Stimulated activated CD4-positive, alpha-beta T cell treated with anti-CD3 and anti-CD28 coated beads, Interleukin-15, amount 100 ng/mL, for 24 hours (primary cell): ENCODE results near the gene YJU2.

ENCODE experiments used
- DNase-seq: peaks from one replicate; pipeline ENCODE4 v3.0.0-alpha.2; 2020

The YJU2 gene

DNA sequence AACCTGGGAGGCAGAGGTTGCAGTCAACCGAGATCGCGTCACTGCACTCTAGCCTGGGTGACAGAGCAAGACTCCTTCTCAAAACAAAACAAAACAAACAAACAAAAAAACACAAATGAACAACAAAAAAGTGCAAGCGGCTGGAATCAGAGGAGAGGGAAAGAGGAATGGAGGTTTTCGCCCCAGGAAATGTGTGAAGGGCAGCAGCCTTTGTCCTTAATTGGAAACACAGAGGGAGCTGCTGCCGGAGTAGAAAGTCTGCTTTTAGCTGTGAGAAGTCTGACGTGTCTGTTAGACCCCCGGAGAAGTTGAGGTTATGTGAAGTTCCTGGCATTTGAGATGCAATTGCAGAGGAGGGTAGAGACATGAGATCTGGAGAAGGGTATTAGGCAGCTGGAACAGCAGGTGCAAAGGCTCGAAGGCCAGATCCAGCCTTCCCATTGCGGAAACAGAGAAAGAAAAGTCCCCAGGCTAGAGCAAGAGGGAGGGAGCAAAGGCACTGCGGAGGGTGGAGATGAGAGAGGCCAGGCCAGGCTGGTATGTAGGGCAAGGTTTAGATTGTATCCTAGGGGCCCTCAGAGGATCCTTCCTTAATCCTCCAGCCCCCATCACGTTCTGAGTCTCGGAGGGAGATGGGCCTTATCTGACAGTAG, 54.8 kb downstream of the YJU2 start:
- DNase-seq: no peak

DNA sequence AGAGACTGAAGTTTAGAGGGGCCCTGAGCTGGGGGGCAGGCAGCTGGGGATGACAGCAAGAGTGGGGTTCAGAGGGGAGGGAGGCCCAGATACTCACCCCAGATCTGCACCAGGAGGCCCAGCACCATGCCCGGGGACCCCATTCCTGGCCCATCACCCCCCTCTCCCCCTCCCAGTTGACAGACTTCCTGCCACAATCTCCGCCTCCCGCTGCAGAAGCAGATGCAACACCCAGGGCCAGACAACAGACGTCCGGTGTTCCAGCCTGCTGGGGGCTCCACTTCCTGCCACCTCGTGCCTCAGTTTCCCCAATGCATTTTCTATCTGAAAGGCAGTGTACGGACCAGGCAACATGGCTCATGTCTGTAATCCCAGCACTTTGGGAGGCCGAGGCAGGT, 55.4 kb downstream of the YJU2 start, which contains the start of gene TMIGD2:
Gene TMIGD2, minus strand, starts transcription at position 147 of the 398 bp plus-strand sequence. Its CDS starts 4 bp downstream, at position 143.
- no peak for DNase-seq

DNA sequence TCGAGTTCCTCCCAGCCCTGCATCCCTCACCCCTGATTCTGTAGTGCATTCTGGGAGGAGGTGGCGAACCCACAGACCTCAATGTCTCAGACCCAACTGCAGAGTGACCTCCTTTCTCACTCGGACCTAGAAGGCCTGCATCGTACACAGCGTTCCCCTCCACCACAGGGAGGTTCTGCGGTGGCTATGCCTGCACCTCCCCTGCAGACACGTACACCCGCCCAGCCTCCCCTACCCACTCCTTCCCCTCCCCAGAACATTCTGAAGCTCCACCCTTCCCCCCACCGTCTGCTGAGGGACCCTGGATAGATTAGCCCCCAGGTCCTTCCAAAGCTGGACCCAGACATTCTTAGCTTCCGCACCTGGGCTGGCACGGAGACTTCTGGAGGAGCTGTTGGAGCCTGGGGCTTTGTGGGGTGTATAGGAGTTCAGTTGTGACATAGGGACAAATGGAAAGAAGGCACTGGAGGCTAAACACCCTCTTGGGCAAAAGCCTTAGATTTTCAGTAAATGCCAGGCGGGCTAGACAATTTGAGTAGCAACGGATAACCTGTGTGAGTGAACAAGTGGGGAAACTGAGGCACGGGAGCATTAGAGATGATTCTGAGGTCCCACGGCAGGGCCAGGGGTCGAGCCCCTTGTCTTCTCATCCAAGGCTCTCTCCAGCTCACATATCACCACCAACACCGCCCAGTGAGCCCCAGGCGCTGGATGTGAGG, 57.1 kb downstream of the YJU2 start:
- no peak for DNase-seq

DNA sequence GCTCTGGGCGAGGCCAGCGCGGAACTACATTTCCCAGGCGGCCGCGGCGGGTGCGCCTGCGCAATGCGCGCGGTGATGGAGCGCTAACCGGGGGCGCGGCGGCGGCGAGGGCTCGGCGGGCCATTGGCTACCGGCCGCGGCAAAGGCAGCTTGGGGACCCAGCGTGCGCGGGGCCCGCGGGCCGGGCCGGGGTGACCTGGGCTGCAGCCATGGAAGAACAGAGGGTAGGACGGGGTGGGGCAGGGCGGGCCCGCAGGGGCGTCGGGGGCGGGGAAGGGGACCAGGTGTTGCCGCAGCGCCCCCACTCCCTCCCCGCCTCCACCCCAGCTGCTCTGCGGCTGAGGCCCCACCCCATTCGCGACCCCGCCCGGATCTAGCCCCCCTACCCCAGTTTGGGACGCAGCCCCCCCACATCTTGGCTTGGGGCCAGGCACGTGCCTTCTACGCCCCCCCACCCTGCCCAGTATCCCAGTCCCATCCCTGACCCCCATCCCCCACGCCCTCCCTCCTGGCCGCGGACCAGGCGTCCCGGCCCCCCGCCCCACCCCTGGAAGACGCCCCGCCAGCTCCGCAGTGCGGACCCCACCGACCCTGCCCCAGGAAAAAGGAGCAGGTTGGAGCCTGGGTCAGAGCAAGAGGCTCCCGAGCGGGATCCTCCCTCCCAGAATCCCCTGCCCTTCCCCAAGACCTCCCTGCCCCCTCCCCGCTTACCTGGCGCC, 57.8 kb downstream of the YJU2 start, which contains the start of gene FSD1:
Gene FSD1, plus strand, starts transcription at position 61 of the 719 bp plus-strand sequence. Its CDS starts 149 bp downstream, at position 210.
- DNase-seq: peak; percentile 88

DNA sequence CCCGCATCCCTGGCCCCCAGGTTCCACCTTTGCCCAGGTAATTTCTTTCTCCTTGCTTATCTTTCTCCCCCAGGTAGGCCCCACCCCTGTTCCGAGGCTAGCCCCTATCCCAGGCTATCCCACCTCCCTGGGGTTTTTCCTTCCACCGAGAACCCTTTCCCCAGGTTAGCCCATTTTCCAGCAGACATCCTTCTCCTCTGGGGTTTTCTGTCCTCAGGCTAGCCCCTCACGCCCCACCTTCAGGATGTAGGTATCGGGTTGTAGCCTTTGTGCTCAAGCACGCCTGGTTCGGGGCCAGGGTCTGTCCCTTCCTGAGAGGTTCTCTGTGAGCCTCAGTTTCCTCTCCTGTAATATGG, 58.4 kb downstream of the YJU2 start:
- no peak for DNase-seq

DNA sequence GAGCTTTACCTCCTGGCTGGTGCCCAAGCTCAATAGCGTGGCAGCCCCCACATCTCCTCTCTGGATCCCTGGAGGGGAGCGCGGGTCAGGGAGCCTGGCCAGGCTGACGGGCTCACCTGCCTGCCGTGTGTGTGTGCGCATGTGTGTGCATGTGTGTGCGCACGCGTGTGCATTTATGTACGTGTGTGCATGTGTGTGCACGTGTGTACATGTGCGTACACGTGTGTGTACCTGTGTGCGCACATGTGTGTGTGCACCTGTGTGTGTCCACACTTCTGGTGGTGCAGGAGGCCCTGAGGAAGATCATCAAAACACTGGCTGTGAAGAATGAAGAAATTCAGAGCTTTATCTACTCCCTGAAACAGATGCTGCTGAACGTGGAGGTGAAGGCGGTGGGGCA, 58.8 kb downstream of the YJU2 start:
- no peak for DNase-seq

DNA sequence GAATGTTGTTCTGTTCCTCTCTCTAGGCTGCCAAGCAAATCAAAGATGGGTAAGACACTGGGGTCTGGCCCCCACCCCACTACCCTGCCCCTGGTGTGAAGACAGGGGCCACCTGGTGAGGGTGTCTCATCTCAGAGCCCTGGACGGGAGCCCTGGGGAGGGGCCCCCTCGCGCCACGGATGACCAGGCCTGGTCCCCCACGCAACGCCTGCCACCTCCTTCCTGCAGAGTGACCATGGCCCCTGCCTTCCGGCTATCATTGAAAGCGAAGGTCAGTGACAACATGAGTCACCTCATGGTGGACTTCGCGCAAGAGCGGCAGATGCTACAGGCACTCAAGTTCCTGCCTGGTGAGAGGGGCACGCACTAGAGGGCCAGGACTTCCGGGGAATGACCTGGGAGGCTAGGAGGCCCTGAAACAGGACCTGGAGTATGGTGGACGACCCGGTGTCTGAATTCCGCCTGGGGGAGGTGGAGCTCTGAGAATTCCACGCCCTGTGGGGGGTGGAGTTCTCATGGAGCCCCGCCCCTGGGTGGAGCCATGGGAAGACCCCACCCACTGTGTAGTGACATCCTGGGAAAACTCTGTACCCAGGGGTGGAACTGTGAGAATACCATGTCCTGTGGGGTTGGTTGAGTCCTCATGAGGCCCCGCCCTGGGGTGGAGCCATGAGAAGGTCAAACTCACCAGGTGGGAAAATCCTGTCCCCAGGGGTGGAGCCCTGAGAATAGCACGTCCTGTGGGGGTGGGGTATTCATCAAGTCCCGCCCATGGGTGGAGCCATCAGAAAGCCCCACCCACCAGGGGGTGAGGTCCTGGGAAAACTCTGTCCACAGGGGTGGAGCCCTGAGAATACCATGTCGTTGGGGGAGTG, 63.6 kb downstream of the YJU2 start:
- no peak for DNase-seq

DNA sequence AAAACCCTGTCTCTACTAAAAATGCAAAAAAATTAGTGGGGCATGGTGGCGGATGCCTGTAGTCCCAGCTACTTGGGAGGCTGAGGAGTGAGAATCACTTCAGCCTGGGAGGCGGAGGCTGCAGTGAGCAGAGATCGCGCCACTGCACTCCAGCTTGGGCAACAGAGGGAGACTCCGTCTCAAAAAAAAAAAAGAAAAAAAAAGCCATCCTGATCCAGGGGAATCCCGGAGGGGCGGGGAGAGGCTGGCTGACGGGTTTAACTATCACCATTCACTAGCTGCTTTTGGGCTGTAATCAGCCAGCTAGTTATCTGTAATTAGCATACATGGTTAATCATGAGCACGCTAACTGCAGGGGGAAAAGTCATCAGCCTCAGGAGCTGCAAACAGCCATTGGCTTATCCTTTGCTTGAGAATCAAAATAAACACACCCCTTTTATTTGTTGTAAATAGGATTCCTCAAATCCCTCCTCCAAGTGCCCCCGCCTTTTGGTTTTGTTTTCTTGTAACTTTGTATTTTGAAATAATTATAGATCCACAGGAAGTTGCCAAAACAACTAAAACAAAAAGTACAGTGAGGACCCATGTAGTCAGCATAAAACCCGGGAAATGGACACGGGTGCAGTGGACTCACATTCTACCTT, 67.1 kb downstream of the YJU2 start:
- no peak for DNase-seq

DNA sequence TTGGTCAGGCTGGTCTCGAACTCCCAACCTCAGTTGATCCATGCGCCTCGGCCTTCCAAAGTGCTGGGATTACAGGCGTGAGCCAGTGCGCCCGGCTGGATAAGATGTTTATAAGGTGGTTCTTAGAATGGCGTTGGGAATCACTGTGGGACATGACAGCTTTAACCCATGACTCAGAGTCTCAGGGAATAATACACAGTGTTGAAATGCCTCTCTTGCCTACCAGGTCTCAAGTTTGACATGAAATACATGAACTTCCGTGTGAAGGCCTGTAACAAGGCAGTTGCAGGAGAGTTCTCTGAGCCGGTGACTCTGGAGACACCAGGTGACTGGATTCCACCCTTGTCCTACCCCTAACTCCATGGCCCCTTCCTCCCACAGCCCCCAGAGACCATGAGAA, 70.1 kb downstream of the YJU2 start:
- no peak for DNase-seq

DNA sequence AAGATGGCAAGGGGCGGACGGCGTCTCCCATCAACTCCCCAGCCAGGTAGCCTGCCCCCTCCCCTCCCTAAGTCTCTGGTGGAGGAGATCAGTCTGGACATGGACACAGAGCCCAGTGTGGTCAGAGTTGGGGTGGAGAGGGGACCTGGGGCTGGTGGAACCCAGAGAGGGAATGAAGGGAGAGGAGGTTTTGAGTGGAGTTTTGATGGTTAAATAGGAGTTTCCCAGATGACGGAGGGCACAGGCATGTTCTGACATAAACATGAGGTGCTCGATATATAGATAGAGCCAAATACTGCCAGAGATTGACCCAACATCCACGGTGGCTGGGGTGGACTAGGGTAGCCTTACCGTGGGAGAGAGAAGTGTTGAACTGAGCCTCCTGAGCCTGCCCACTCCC, 71.6 kb downstream of the YJU2 start:
- no peak for DNase-seq
